Esophagus muscularis mucosa (tissue), 4 donors: ENCODE measurements around the gene SRRT. TPM values are rescaled to one million over a fixed set of nuclear protein-coding genes. Genes with fewer than 3 reads are reported as not detected.
"Not testable (repeated sequence)": the region's sequence is repeated elsewhere in the genome, so short reads cannot be mapped to it uniquely, and the experiment has no call there.

Experiments
- DNase-seq: peaks from one replicate; pipeline ENCODE4 v3.0.0-alpha.2; 2017; ENCODE audit errors: extremely low spot score
- H3K27ac ChIP-seq, 4 donors: fragments of 200-600 bp; sonication (generic); replicated peaks in 1 of 4; 1 replicate in 3 of 4; 2 replicates in 1 of 4; pipeline ENCODE4 v1.5.1; 2016 to 2019; ENCODE audit warnings: mild to moderate bottlenecking in 1 of 4
- H3K27me3 ChIP-seq, 4 donors: fragments of 200-600 bp; sonication (generic); one replicate each; pipeline versions ENCODE4 v1.5.1 to v1.6.0; 2016 to 2019
- H3K36me3 ChIP-seq, 4 donors: fragments of 200-600 bp; sonication (generic); one replicate each; pipeline ENCODE4 v1.5.1; 2016 to 2019
- H3K4me1 ChIP-seq, 4 donors: fragments of 200-600 bp; sonication (generic); one replicate each; pipeline ENCODE4 v1.5.1; 2016 to 2019
- H3K4me3 ChIP-seq, 4 donors: fragments of 200-600 bp; sonication (generic); 1 replicate in 2 of 4; 2 replicates in 2 of 4; pipeline ENCODE4 v1.5.1; 2016 to 2019; ENCODE audit warnings: mild to moderate bottlenecking in 4 of 4, moderate library complexity in 1 of 4
- H3K9me3 ChIP-seq, 4 donors: fragments of 200-600 bp; sonication (generic); 1 replicate in 3 of 4; 2 replicates in 1 of 4; pipeline ENCODE4 v1.5.1; 2016 to 2019
- EP300 ChIP-seq: sonication (generic); formaldehyde crosslinking; IDR thresholded peaks from one replicate; pipeline ENCODE4 v1.6.1; 2017; ENCODE audit warnings: antibody characterized with exemption
- POLR2A ChIP-seq: fragments of 450-650 bp; IDR thresholded peaks from one replicate; pipeline ENCODE4 v1.6.1; 2017; ENCODE audit warnings: antibody characterized with exemption, moderate library complexity, mild to moderate bottlenecking, low read depth
- POLR2AphosphoS5 ChIP-seq, 2 donors: sonication (generic); formaldehyde crosslinking; IDR thresholded peaks; one replicate each; pipeline ENCODE4 v1.6.1; 2017; ENCODE audit warnings: antibody characterized with exemption in 2 of 2
- WGBS: methylation state at CpG from one replicate; pipeline ENCODE4 v1.1.5; 2018; 5-methylcytosine and 5-hydroxymethylcytosine counted together
- intact Hi-C: fragments of 100-400 bp; cut with DNase I; formaldehyde crosslinking; loops from one replicate; pipeline ENCODE4 v1.15.1; 2023
- small RNA-seq, 3 donors: library from RNA; depleted of rRNA; stranded (forward); fragments of <200 nt; gene quantifications; one replicate each; pipeline ENCODE3, GENCODE V24; 2016
- total RNA-seq, 4 donors: library from RNA; depleted of rRNA; stranded (reverse); fragments of >200 nt; gene quantifications; one replicate each; pipeline versions ENCODE4 v1.1.0 to v1.2.1, GENCODE V29; 2016
- TF ChIP-seq, protein P1 (sequence below), 3 experiments: fragments of 200-600 bp in 2 of 3; fragments of 450-650 bp in 1 of 3; sonication (generic) in 2 of 3; IDR thresholded peaks; one replicate each; pipeline ENCODE4 v1.5.1; 2017 to 2019; ENCODE audit warnings: antibody characterized with exemption in 3 of 3, mild to moderate bottlenecking in 2 of 3, moderate library complexity in 1 of 3

SRRT gene
- total RNA-seq, 4 donors from 2014 or later: 47.2 to 69.6 (median 61.7) TPM

GRCh38 chr7:100921039-100921438 lies 46.1 kb downstream of the SRRT start:
- no peaks in the 10 kb centered on the region for H3K36me3 ChIP-seq
- H3K4me3 ChIP-seq: no peak overlapping the region
- H3K27ac ChIP-seq: no peak overlapping the region
- intact Hi-C loops: no loop called here
- no peak for TF ChIP-seq EP300
- no peak for TF ChIP-seq POLR2AphosphoS5 (IDR thresholded peaks at IDR 0.05)
- TF ChIP-seq, protein P1, sequence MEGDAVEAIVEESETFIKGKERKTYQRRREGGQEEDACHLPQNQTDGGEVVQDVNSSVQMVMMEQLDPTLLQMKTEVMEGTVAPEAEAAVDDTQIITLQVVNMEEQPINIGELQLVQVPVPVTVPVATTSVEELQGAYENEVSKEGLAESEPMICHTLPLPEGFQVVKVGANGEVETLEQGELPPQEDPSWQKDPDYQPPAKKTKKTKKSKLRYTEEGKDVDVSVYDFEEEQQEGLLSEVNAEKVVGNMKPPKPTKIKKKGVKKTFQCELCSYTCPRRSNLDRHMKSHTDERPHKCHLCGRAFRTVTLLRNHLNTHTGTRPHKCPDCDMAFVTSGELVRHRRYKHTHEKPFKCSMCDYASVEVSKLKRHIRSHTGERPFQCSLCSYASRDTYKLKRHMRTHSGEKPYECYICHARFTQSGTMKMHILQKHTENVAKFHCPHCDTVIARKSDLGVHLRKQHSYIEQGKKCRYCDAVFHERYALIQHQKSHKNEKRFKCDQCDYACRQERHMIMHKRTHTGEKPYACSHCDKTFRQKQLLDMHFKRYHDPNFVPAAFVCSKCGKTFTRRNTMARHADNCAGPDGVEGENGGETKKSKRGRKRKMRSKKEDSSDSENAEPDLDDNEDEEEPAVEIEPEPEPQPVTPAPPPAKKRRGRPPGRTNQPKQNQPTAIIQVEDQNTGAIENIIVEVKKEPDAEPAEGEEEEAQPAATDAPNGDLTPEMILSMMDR (IDR thresholded peaks at IDR 0.05): no peak
- no peak for TF ChIP-seq POLR2A
- peaks cover 0 to 5% (median 0%) of the 10 kb centered on the region in 4 donors for H3K4me1 ChIP-seq
- no peaks in the 10 kb centered on the region for H3K9me3 ChIP-seq
- no peak for DNase-seq
- peaks cover 0 to 9% (median 2%) of the 10 kb centered on the region in 4 donors for H3K27me3 ChIP-seq

DNA sequence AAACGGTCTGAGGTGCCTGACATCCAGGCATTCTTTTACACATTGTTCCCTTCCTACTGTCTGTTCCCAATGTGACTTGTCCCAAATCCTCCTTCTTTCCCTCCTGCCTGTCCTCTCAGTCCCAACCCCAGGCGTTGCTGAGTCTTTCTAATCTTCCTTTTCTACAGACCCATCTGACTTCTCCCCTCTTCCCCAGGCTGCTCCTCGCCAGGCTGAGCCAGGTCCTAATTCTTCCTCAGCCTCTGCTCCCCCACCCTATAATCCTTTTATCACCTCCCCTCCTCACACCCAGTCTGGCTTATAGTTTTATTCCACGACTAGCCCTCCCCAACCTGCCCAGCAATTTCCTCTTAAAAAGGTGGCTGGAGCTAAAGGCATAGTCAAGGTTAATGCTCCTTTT lies 48.7 kb downstream of the SRRT start:
- H3K4me3 ChIP-seq, DNase-seq, H3K36me3 ChIP-seq, H3K4me1 ChIP-seq, intact Hi-C loops, H3K9me3 ChIP-seq, H3K27me3 ChIP-seq, H3K27ac ChIP-seq: not testable (repeated sequence)
- 57% methylated on average over 4 of the region's 4 CpGs for WGBS

GRCh38 chr7:100929808-100930174 lies 54.9 kb downstream of the SRRT start:
- intact Hi-C loops: no loop called here

DNA sequence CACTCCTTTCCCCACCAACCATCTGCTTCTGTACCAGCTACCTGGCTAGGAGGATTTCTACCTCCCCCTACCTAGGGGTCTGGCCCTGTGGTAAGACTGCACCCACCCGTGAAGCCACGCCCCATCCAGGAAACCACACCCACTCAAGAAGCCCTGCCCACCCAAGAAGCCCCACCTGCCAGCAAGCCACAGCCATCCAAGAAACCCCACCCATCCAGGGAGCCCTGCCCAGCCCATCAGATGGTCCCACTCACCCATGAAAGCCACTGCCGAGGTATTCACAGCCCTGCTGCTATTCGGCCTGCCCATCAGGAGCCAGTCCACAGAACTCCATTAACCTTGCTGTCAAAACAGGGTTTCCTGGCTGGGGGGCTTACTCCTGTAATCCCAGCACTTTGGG lies 58.8 kb downstream of the SRRT start:
- 71% methylated on average over 3 of the region's 4 CpGs for WGBS
- H3K9me3 ChIP-seq: peaks cover 0 to 13% (median 7%) of the 10 kb centered on the region in 4 donors
- intact Hi-C loops: no loop called here
- no peak overlapping the region for H3K27ac ChIP-seq
- no peaks in the 10 kb centered on the region for H3K4me1 ChIP-seq
- DNase-seq: no peak
- no peak overlapping the region for H3K4me3 ChIP-seq
- H3K36me3 ChIP-seq: no peaks in the 10 kb centered on the region
- TF ChIP-seq POLR2A (no peak), POLR2AphosphoS5 (IDR thresholded peaks at IDR 0.05) (no peak), EP300 (no peak)
- TF ChIP-seq, protein P1 (IDR thresholded peaks at IDR 0.05): no peak
- H3K27me3 ChIP-seq: peaks cover 0 to 7% (median 0%) of the 10 kb centered on the region in 4 donors

More at GRCh38 chr7:100929808-100930174, 54.9 kb downstream of the SRRT start:
- Histone ChIP-seq H3K36me3 (no peaks in the 10 kb centered on the region), H3K27me3 (peaks cover 0 to 7% (median 0%) of the 10 kb centered on the region in 4 donors), H3K4me3 (no peak overlapping the region), H3K27ac (no peak overlapping the region), H3K4me1 (no peaks in the 10 kb centered on the region), H3K9me3 (peaks cover 0 to 13% (median 7%) of the 10 kb centered on the region in 4 donors)
- WGBS: 95% methylated on average over 1 of the region's 1 CpG
- TF ChIP-seq POLR2AphosphoS5 (IDR thresholded peaks at IDR 0.05) (no peak), POLR2A (no peak), EP300 (no peak)
- TF ChIP-seq, protein P1 (IDR thresholded peaks at IDR 0.05): no peak
- no peak for DNase-seq

GRCh38 chr7:100935381-100935780 lies 60.5 kb downstream of the SRRT start:
- intact Hi-C loops, H3K4me3 ChIP-seq, H3K36me3 ChIP-seq, H3K27ac ChIP-seq, H3K4me1 ChIP-seq, DNase-seq, H3K27me3 ChIP-seq: not testable (repeated sequence)
- peaks cover 0 to 13% (median 7%) of the 10 kb centered on the region in 4 donors for H3K9me3 ChIP-seq
- WGBS: 66% methylated on average over 2 of the region's 2 CpGs

DNA sequence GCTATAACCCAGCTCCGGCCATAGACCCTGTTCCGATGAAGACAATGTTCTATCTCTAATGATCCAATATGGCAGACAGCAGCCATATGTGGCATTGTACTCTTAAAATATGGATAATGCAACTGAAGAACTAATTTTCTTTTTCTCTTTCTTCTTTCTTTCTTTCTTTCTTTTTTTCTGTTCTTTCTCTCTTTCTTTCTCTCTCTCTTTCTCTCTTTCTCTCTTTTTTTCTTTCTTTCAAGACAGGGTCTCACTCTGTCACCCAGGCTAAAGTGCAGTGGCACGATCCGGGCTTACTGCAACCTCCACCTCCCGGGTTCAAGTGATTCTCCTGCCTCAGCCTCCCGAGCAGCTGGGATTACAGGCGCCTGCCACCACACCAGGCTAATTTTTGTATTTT lies 61.3 kb downstream of the SRRT start:
- H3K27me3 ChIP-seq, H3K4me1 ChIP-seq, H3K4me3 ChIP-seq, H3K36me3 ChIP-seq, intact Hi-C loops, H3K27ac ChIP-seq, DNase-seq: not testable (repeated sequence)
- 89% methylated on average over 7 of the region's 7 CpGs for WGBS
- H3K9me3 ChIP-seq: peaks cover 0 to 13% (median 9%) of the 10 kb centered on the region in 4 donors

Small RNAs within 50 kb of the gene (small RNA-seq; reads per million reads assigned to genes)
- 0 reads per million in 3 donors for gene RN7SL549P
- gene RPS29P15: 0 reads per million in 3 donors

Other genes starting within 250 kb of the SRRT start
- gene TFR2, start 233.6 kb upstream of the SRRT start, total RNA-seq: under 1 TPM in 2 of 4 donors, not detected in 2; 0.17 to 0.32 TPM
- gene ACTL6B, start 218.7 kb upstream of the SRRT start, total RNA-seq: not detected
- 100 to 1,000 TPM; 150 to 229 (median 218) TPM for gene GNB2, start 201.4 kb upstream of the SRRT start, total RNA-seq
- 10 to 100 TPM; 19.5 to 33.5 (median 30.9) TPM for gene GIGYF1, start 180.9 kb upstream of the SRRT start, total RNA-seq
- gene POP7, start 169.0 kb upstream of the SRRT start, total RNA-seq: 10 to 100 TPM; 27.0 to 51.3 (median 43.7) TPM
- not detected for gene EPO, start 154.6 kb upstream of the SRRT start, total RNA-seq
- gene ZAN, start 141.5 kb upstream of the SRRT start, total RNA-seq: not detected
- 10 to 100 TPM; 26.2 to 92.4 (median 59.0) TPM for gene EPHB4, start 47.6 kb upstream of the SRRT start, total RNA-seq
- 10 to 100 TPM; 15.0 to 26.0 (median 19.9) TPM for gene SLC12A9, start 22.4 kb upstream of the SRRT start, total RNA-seq
- 10 to 100 TPM; 60.2 to 89.9 (median 81.2) TPM for gene TRIP6, start 7.7 kb upstream of the SRRT start, total RNA-seq
- 1 to 10 TPM; 2.1 to 8.7 (median 5.7) TPM for gene UFSP1, start 14.6 kb downstream of the SRRT start, total RNA-seq
- 1 to 10 TPM; 2.5 to 4.6 (median 3.5) TPM for gene ACHE, start 20.8 kb downstream of the SRRT start, total RNA-seq
- under 1 TPM in 2 of 4 donors, not detected in 2; under 0.01 to 0.23 TPM for gene MUC3A, start 74.4 kb downstream of the SRRT start, total RNA-seq
- 1 to 10 TPM in 2 of 4 donors, not detected in 2; 1.1 to 2.5 TPM for gene MUC12, start 94.5 kb downstream of the SRRT start, total RNA-seq
- under 1 TPM in 1 of 4 donors, not detected in 3; 0.06 TPM for gene MUC17, start 145.0 kb downstream of the SRRT start, total RNA-seq
- gene TRIM56, start 210.4 kb downstream of the SRRT start, total RNA-seq: 10 to 100 TPM; 16.2 to 25.1 (median 22.9) TPM